ENCODE data around the gene CHAF1B.
"Not testable (repeated sequence)": the region's sequence is repeated elsewhere in the genome, so short reads cannot be mapped to it uniquely, and the experiment has no call there.

CHAF1B gene

GRCh38 chr21:36385233-36386030 is at the start of gene CHAF1B:
Gene CHAF1B (plus strand): TSS chr21:36385392. CDS start chr21:36386137, 745 bp downstream.
- peak; percentile 86 for DNase-seq (ENCODE audit: low spot score)

- no peak for DNase-seq (ENCODE audit: low spot score)
These were observed 48.1 kb upstream of the CHAF1B start for GRCh38 chr21:36337099-36337509.

GRCh38 chr21:36338975-36339374 is 46.2 kb upstream of the CHAF1B start:
- DNase-seq (ENCODE audit: low spot score) = no peak

GRCh38 chr21:36342581-36342980 is 42.6 kb upstream of the CHAF1B start:
- DNase-seq (ENCODE audit: low spot score) = not testable (repeated sequence)

GRCh38 chr21:36344931-36345330 is 40.3 kb upstream of the CHAF1B start:
- DNase-seq (ENCODE audit: low spot score) = no peak

- DNase-seq (ENCODE audit: low spot score) = no peak
These were observed 37.8 kb upstream of the CHAF1B start for GRCh38 chr21:36347278-36347961.

- no peak for DNase-seq (ENCODE audit: low spot score)
These were observed 37.2 kb upstream of the CHAF1B start for GRCh38 chr21:36347962-36348328.

GRCh38 chr21:36349315-36349714 is 35.9 kb upstream of the CHAF1B start:
- DNase-seq (ENCODE audit: low spot score) = no peak

- no peak for DNase-seq (ENCODE audit: low spot score)
These were observed 34.8 kb upstream of the CHAF1B start for GRCh38 chr21:36350282-36350910.

GRCh38 chr21:36354918-36355680 is 30.1 kb upstream of the CHAF1B start:
- no peak for DNase-seq (ENCODE audit: low spot score)

- no peak for DNase-seq (ENCODE audit: low spot score)
These were observed 29.3 kb upstream of the CHAF1B start for GRCh38 chr21:36355868-36356267.

- no peak for DNase-seq (ENCODE audit: low spot score)
These were observed 26.0 kb upstream of the CHAF1B start for GRCh38 chr21:36359185-36359584.

GRCh38 chr21:36369064-36369685 is 16.0 kb upstream of the CHAF1B start:
- no peak for DNase-seq (ENCODE audit: low spot score)

GRCh38 chr21:36375994-36376393 is 9.2 kb upstream of the CHAF1B start:
- DNase-seq (ENCODE audit: low spot score) = no peak

GRCh38 chr21:36377391-36377842 is 7.8 kb upstream of the CHAF1B start:
- DNase-seq (ENCODE audit: low spot score) = no peak

- DNase-seq (ENCODE audit: low spot score) = no peak
These were observed 5.9 kb upstream of the CHAF1B start for GRCh38 chr21:36379251-36379650.

- DNase-seq (ENCODE audit: low spot score) = no peak
These were observed 3.2 kb upstream of the CHAF1B start for GRCh38 chr21:36381841-36382589.

- not testable (repeated sequence) for DNase-seq (ENCODE audit: low spot score)
These were observed 2.5 kb upstream of the CHAF1B start for GRCh38 chr21:36382722-36383121.

GRCh38 chr21:36384885-36385232 is 333 bp upstream of the CHAF1B start:
- no peak for DNase-seq (ENCODE audit: low spot score)

GRCh38 chr21:36386031-36386642 is 945 bp downstream of the CHAF1B start:
- DNase-seq (ENCODE audit: low spot score) = no peak

GRCh38 chr21:36388096-36388495 is 2.9 kb downstream of the CHAF1B start:
- no peak for DNase-seq (ENCODE audit: low spot score)

Data from left forelimb (tissue), 1 donor.